ENCODE measurements around the gene TET1. TPM values are rescaled to one million over a fixed set of nuclear protein-coding genes. Genes with fewer than 3 reads are reported as not detected.

TET1 gene
- total and polyA plus RNA-seq, 4 donors, result 0.06 to 2.1 (median 0.75) TPM

DNA sequence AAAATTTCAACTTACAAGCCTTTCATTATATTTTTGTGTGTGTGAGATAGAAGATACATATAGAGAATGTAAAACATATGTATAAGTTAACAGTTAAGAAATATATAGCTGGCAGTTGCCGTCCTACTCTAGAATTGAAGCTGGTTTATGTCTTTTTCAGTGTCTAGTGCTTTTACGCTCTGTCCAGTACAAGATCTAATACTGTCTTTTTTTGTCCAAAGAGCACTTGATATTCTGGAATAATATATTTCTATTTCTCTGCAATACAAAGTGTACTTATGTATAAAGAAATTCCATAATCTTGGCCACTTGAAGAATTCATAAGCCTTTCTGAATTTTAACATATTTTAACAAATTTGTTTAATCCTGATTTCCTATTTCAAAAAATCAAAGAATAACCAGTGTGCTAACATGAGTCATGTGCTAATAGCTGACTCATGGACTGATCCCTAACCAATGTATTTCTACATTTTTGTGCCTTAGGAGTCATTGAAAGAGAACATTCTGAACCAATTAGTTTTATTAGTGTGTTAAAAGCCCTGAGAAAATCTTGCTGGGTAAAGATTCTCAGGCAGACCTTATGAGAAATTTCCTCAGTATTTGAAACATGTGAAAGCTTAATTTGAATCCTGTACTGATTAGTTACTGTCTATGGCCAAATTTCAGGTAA lies 87.7 kb downstream of the TET1 start:
- no peak for TF ChIP-seq GABPA (IDR thresholded peaks at IDR 0.05 in 1 of 2, conservative IDR thresholded peaks at IDR 0.05 in 1 of 2)
- TF ChIP-seq HNF4A (conservative IDR thresholded peaks at IDR 0.05), result peak; percentile 38 to 47
- TF ChIP-seq, protein P1, sequence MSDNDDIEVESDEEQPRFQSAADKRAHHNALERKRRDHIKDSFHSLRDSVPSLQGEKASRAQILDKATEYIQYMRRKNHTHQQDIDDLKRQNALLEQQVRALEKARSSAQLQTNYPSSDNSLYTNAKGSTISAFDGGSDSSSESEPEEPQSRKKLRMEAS (IDR thresholded peaks at IDR 0.05), result peak; percentile 14
- TF ChIP-seq TAF1 (conservative IDR thresholded peaks at IDR 0.05), result no peak
- TF ChIP-seq RXRA (IDR thresholded peaks at IDR 0.05), result peak in 1 of 2 donors; percentile 27
- peak; percentile 73 to 87 for TF ChIP-seq JUND (IDR thresholded peaks at IDR 0.05)
- TF ChIP-seq, protein P2, sequence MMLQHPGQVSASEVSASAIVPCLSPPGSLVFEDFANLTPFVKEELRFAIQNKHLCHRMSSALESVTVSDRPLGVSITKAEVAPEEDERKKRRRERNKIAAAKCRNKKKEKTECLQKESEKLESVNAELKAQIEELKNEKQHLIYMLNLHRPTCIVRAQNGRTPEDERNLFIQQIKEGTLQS (IDR thresholded peaks at IDR 0.05), result peak; percentile 30
- peak; percentile 27 for TF ChIP-seq YY1 (IDR thresholded peaks at IDR 0.05)
- no peak for TF ChIP-seq HNF4G (IDR thresholded peaks at IDR 0.05)

DNA sequence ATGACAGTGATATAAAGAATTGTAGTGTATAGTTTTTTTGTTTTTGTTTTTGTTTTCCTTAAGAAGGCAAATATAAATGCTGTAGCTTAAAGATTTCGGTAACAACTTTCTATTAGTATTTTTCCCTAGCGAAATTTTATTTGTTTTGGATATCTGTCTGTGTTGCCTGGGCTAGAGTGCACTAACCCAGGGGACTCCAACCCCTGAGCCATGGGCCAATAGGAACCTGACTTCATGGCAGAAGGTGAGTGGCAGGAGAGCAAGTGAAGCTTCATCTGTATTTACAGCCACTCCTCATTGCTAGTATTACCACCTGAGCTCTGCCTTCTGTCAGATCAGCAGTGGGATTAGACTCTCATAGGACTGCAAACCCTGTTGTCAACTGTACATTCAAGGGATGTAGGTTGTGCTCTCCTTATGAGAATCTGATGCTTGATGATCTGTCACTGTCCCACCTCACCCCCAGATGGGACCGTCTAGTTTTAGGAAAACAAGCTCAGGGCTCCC lies 95.5 kb downstream of the TET1 start:
- Histone ChIP-seq H3K36me3 (ENCODE audit: control insufficient read depth in 4 of 4, insufficient read depth in 3 of 4, low read depth in 1 of 4, low read length in 3 of 4) (no peaks in the 10 kb centered on the region), H3K9ac (ENCODE audit: low read depth in 1 of 2, low read length in 2 of 2) (no peak overlapping the region), H3K4me3 (ENCODE audit: low read depth in 1 of 3, low read length in 3 of 3) (no peak overlapping the region), H3K27me3 (ENCODE audit: control insufficient read depth in 4 of 4, insufficient read depth in 4 of 4, low read length in 3 of 4) (no peaks in the 10 kb centered on the region), H3K4me1 (ENCODE audit: control insufficient read depth in 4 of 4, insufficient read depth in 4 of 4, low read length in 3 of 4) (peaks cover 0 to 9% (median 0%) of the 10 kb centered on the region in 4 donors), H3K9me3 (ENCODE audit: control insufficient read depth in 4 of 4, low read length in 3 of 4) (no peaks in the 10 kb centered on the region), H3K27ac (ENCODE audit: low read depth in 1 of 2, low read length in 2 of 2) (no peak overlapping the region)
- 49% methylated on average over 3 of the region's 3 CpGs for WGBS
- TF ChIP-seq HNF4A (conservative IDR thresholded peaks at IDR 0.05), result peak; percentile 46 to 52
- TF ChIP-seq RAD21 (IDR thresholded peaks at IDR 0.05), result peak; percentile 11 to 18
- peak; percentile 99 to 100 for TF ChIP-seq RXRA (IDR thresholded peaks at IDR 0.05)
- TF ChIP-seq SP1 (IDR thresholded peaks at IDR 0.05), result peak; percentile 79
- TF ChIP-seq FOXA2 (IDR thresholded peaks at IDR 0.05), result no peak
- TF ChIP-seq, protein P3, sequence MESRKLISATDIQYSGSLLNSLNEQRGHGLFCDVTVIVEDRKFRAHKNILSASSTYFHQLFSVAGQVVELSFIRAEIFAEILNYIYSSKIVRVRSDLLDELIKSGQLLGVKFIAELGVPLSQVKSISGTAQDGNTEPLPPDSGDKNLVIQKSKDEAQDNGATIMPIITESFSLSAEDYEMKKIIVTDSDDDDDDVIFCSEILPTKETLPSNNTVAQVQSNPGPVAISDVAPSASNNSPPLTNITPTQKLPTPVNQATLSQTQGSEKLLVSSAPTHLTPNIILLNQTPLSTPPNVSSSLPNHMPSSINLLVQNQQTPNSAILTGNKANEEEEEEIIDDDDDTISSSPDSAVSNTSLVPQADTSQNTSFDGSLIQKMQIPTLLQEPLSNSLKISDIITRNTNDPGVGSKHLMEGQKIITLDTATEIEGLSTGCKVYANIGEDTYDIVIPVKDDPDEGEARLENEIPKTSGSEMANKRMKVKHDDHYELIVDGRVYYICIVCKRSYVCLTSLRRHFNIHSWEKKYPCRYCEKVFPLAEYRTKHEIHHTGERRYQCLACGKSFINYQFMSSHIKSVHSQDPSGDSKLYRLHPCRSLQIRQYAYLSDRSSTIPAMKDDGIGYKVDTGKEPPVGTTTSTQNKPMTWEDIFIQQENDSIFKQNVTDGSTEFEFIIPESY (IDR thresholded peaks at IDR 0.05), result no peak
- TF ChIP-seq HNF4G (IDR thresholded peaks at IDR 0.05), result peak; percentile 8
- DNase-seq (ENCODE audit: low spot score), result no peak

More for the DNA sequence above, 87.7 kb downstream of the TET1 start:
- Histone ChIP-seq H3K9me3 (ENCODE audit: control insufficient read depth in 4 of 4, low read length in 3 of 4) (no peaks in the 10 kb centered on the region), H3K27me3 (ENCODE audit: control insufficient read depth in 4 of 4, insufficient read depth in 4 of 4, low read length in 3 of 4) (no peaks in the 10 kb centered on the region), H3K27ac (ENCODE audit: low read depth in 1 of 2, low read length in 2 of 2) (no peak overlapping the region), H3K4me3 (ENCODE audit: low read depth in 1 of 3, low read length in 3 of 3) (no peak overlapping the region), H3K4me1 (ENCODE audit: control insufficient read depth in 4 of 4, insufficient read depth in 4 of 4, low read length in 3 of 4) (no peaks in the 10 kb centered on the region), H3K9ac (ENCODE audit: low read depth in 1 of 2, low read length in 2 of 2) (no peak overlapping the region), H3K36me3 (ENCODE audit: control insufficient read depth in 4 of 4, insufficient read depth in 3 of 4, low read depth in 1 of 4, low read length in 3 of 4) (no peaks in the 10 kb centered on the region)
- no peak for DNase-seq (ENCODE audit: low spot score)
- 97% methylated on average over 2 of the region's 2 CpGs for WGBS

DNA sequence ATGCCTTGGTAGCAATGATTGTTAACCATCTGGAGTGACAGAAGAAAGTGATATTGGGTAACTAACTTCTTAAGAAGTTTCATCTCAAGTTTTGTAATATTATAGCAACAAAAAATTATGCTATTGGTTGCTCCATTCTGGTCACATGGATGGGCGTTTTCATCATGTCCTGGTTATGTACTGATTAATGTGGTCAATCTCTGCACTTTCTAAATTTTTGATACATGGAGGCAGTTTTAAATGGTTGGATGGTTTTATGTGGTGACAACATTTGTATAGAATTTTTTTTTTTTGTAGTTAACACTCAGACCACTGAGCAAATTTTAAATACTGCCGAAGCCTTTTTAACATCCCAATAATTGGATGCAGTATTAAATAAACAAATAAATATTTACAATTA lies 105.7 kb downstream of the TET1 start:
- no peaks in the 10 kb centered on the region for H3K27me3 ChIP-seq (ENCODE audit: control insufficient read depth in 4 of 4, insufficient read depth in 4 of 4, low read length in 3 of 4)
- no peaks in the 10 kb centered on the region for H3K36me3 ChIP-seq (ENCODE audit: control insufficient read depth in 4 of 4, insufficient read depth in 3 of 4, low read depth in 1 of 4, low read length in 3 of 4)
- DNase-seq (ENCODE audit: low spot score), result no peak
- no peak overlapping the region for H3K27ac ChIP-seq (ENCODE audit: low read depth in 1 of 2, low read length in 2 of 2)
- 94% methylated on average over 2 of the region's 2 CpGs for WGBS
- H3K9me3 ChIP-seq (ENCODE audit: control insufficient read depth in 4 of 4, low read length in 3 of 4), result no peaks in the 10 kb centered on the region
- TF ChIP-seq HNF4G (IDR thresholded peaks at IDR 0.05), result no peak
- no peak for TF ChIP-seq JUND (IDR thresholded peaks at IDR 0.05)
- TF ChIP-seq EGR1 (IDR thresholded peaks at IDR 0.05; ENCODE audit: low read depth in 2 of 2), result no peak
- no peak for TF ChIP-seq FOXA2 (IDR thresholded peaks at IDR 0.05)
- no peaks in the 10 kb centered on the region for H3K4me1 ChIP-seq (ENCODE audit: control insufficient read depth in 4 of 4, insufficient read depth in 4 of 4, low read length in 3 of 4)
- H3K9ac ChIP-seq (ENCODE audit: low read depth in 1 of 2, low read length in 2 of 2), result no peak overlapping the region
- H3K4me3 ChIP-seq (ENCODE audit: low read depth in 1 of 3, low read length in 3 of 3), result no peak overlapping the region
